ENCODE data around the gene PLA2G4E. TPM values are rescaled to one million over a fixed set of nuclear protein-coding genes. Genes with fewer than 3 reads are reported as not detected.

Gene PLA2G4E
- total RNA-seq, 1 experiment from 2014 or later, result 1.8 TPM

- Mint-ChIP-seq H3K4me3 (ENCODE audit: unreplicated experiment) (no peak overlapping the region), H3K9me3 (ENCODE audit: unreplicated experiment) (no peaks in the 10 kb centered on the region), H3K27me3 (ENCODE audit: insufficient read depth, unreplicated experiment) (no peaks in the 10 kb centered on the region), H3K36me3 (ENCODE audit: insufficient read depth, unreplicated experiment) (no peaks in the 10 kb centered on the region), H3K4me1 (ENCODE audit: low read depth, unreplicated experiment) (peaks cover 15% of the 10 kb centered on the region), H3K27ac (ENCODE audit: unreplicated experiment) (no peak overlapping the region)
- no peak for DNase-seq
- intact Hi-C loops (cut with micrococcal nuclease; ENCODE audit: unreplicated experiment), result no loop called here
- no peak for TF ChIP-seq CTCF (IDR thresholded peaks at IDR 0.05; ENCODE audit: insufficient read depth in 1 of 2, low read depth in 1 of 2, low read length in 1 of 2, severe bottlenecking in 1 of 2, unreplicated experiment in 1 of 2)
- ChIA-PET POLR2A (interaction anchor here (1.4 kb wide), 1 partner anchor 25 kb away, joined by 5 read pairs; the partner anchor contains the start of gene EHD4), CTCF (interaction anchor here (1.0 to 2.0 kb wide), 2 partner anchors 14 to 87 kb away, joined by 5 to 8 read pairs; no protein-coding TSS in a partner anchor)
- H3K9me3 ChIP-seq, result no peaks in the 10 kb centered on the region
- no peaks in the 10 kb centered on the region for H3K27me3 ChIP-seq (replicated peaks; ENCODE audit: control insufficient read depth, insufficient read depth, low read length)
- no peak overlapping the region for H3K4me3 ChIP-seq (ENCODE audit: low read depth, low read length)
- H3K4me1 ChIP-seq, result peaks cover 7% of the 10 kb centered on the region; the same call in 1 of the 2 replicates
- H3K36me3 ChIP-seq (ENCODE audit: control insufficient read depth, insufficient read depth, low read length), result no peaks in the 10 kb centered on the region
- no TSS peak for BruUV-seq (replicated peaks)
Measured at GRCh38 chr15:41997845-41998244, 23.0 kb downstream of the PLA2G4E start.

- H3K27me3 Mint-ChIP-seq (ENCODE audit: insufficient read depth, unreplicated experiment), result no peaks in the 10 kb centered on the region
- Histone ChIP-seq H3K9me3 (no peaks in the 10 kb centered on the region), H3K4me3 (ENCODE audit: low read depth, low read length) (no peak overlapping the region), H3K27me3 (replicated peaks; ENCODE audit: control insufficient read depth, insufficient read depth, low read length) (no peaks in the 10 kb centered on the region), H3K4me1 (peaks cover 7% of the 10 kb centered on the region; the same call in 1 of the 2 replicates), H3K36me3 (ENCODE audit: control insufficient read depth, insufficient read depth, low read length) (no peaks in the 10 kb centered on the region)
- intact Hi-C loops (cut with micrococcal nuclease; ENCODE audit: unreplicated experiment), result no loop called here
- no TSS peak for BruUV-seq (replicated peaks)
- H3K4me3 Mint-ChIP-seq (ENCODE audit: unreplicated experiment), result no peak overlapping the region
- no peak overlapping the region for H3K27ac Mint-ChIP-seq (ENCODE audit: unreplicated experiment)
- no peak for DNase-seq
- no peak for TF ChIP-seq CTCF (IDR thresholded peaks at IDR 0.05; ENCODE audit: insufficient read depth in 1 of 2, low read depth in 1 of 2, low read length in 1 of 2, severe bottlenecking in 1 of 2, unreplicated experiment in 1 of 2)
- ChIA-PET CTCF (interaction anchor here (1.0 to 2.0 kb wide), 2 partner anchors 15 to 87 kb away, joined by 5 to 8 read pairs; no protein-coding TSS in a partner anchor), POLR2A (interaction anchor here (1.4 kb wide), 1 partner anchor 24 kb away, joined by 5 read pairs; the partner anchor contains the start of gene EHD4)
- H3K4me1 Mint-ChIP-seq (ENCODE audit: low read depth, unreplicated experiment), result peaks cover 10% of the 10 kb centered on the region
- H3K9me3 Mint-ChIP-seq (ENCODE audit: unreplicated experiment), result no peaks in the 10 kb centered on the region
- no peaks in the 10 kb centered on the region for H3K36me3 Mint-ChIP-seq (ENCODE audit: insufficient read depth, unreplicated experiment)
Measured at GRCh38 chr15:41996921-41997592, 23.8 kb downstream of the PLA2G4E start.

- intact Hi-C loops (cut with micrococcal nuclease; ENCODE audit: unreplicated experiment), result no loop called here
- Histone ChIP-seq H3K9me3 (no peaks in the 10 kb centered on the region), H3K4me1 (peaks cover 7% of the 10 kb centered on the region; the same call in 1 of the 2 replicates), H3K27me3 (replicated peaks; ENCODE audit: control insufficient read depth, insufficient read depth, low read length) (no peaks in the 10 kb centered on the region), H3K36me3 (ENCODE audit: control insufficient read depth, insufficient read depth, low read length) (no peaks in the 10 kb centered on the region), H3K4me3 (ENCODE audit: low read depth, low read length) (no peak overlapping the region)
- Mint-ChIP-seq H3K9me3 (ENCODE audit: unreplicated experiment) (no peaks in the 10 kb centered on the region), H3K36me3 (ENCODE audit: insufficient read depth, unreplicated experiment) (no peaks in the 10 kb centered on the region), H3K4me1 (ENCODE audit: low read depth, unreplicated experiment) (peaks cover 10% of the 10 kb centered on the region), H3K4me3 (ENCODE audit: unreplicated experiment) (no peak overlapping the region), H3K27me3 (ENCODE audit: insufficient read depth, unreplicated experiment) (no peaks in the 10 kb centered on the region), H3K27ac (ENCODE audit: unreplicated experiment) (no peak overlapping the region)
- no peak for DNase-seq
- CTCF ChIA-PET, result interaction anchor here (0.8 kb wide), 1 partner anchor 11 kb away, joined by 3 read pairs; no protein-coding TSS in a partner anchor
- POLR2A ChIA-PET, result no interaction called here
- BruUV-seq (replicated peaks), result no TSS peak
- TF ChIP-seq CTCF (IDR thresholded peaks at IDR 0.05; ENCODE audit: insufficient read depth in 1 of 2, low read depth in 1 of 2, low read length in 1 of 2, severe bottlenecking in 1 of 2, unreplicated experiment in 1 of 2), result no peak
Measured at GRCh38 chr15:41996376-41996775, 24.5 kb downstream of the PLA2G4E start.

Measured in Caco-2 (cell line).